ENCODE data around the gene IQGAP1. TPM values are rescaled to one million over a fixed set of nuclear protein-coding genes. Genes with fewer than 3 reads are reported as not detected.

Gene IQGAP1
- total RNA-seq, 1 experiment from 2014 or later: 72.4 TPM

GRCh38 chr15:90451053-90451850 lies 63.2 kb downstream of the IQGAP1 start:
- WGBS (ENCODE audit: extremely low coverage, insufficient read length, low lambda C conversion rate): no CpG with 5 or more reads among the region's 5 CpGs
- H3K4me1 Mint-ChIP-seq: peaks cover 17 to 20% of the 10 kb centered on the region in 2 experiments
- Histone ChIP-seq H3K79me1 (ENCODE audit: insufficient read depth, low read depth, low read length, poor library complexity, severe bottlenecking) (no peaks in the 10 kb centered on the region), H4K8ac (replicated peaks; ENCODE audit: insufficient read length, low read depth, low read length) (no peak overlapping the region), H3K27me3 (ENCODE audit: insufficient read depth, low read length) (no peaks in the 10 kb centered on the region), H3K23ac (ENCODE audit: insufficient read length, low read depth, low read length) (no peak overlapping the region), H3T11ph (ENCODE audit: low read length) (no peak overlapping the region), H3K9ac (ENCODE audit: extremely low read depth, insufficient read length, low read length) (no peak overlapping the region), H3K18ac (ENCODE audit: insufficient read length, low read depth, low read length) (no peak overlapping the region), H3K23me2 (ENCODE audit: insufficient read length, low read depth, low read length, poor library complexity, severe bottlenecking) (no peaks in the 10 kb centered on the region), H3K79me2 (ENCODE audit: insufficient read depth, low read length) (no peaks in the 10 kb centered on the region), H2BK20ac (ENCODE audit: low read depth, low read length, poor library complexity, severe bottlenecking) (no peak overlapping the region), H3K4ac (ENCODE audit: low read depth, low read length) (no peak overlapping the region), H3K9me3 (ENCODE audit: control insufficient read depth, low read depth, low read length) (no peaks in the 10 kb centered on the region), H2BK120ac (ENCODE audit: low read depth, low read length, poor library complexity, severe bottlenecking) (no peak overlapping the region), H3K56ac (ENCODE audit: insufficient read length, low read depth, low read length) (no peak overlapping the region), H4K91ac (ENCODE audit: insufficient read length, low read depth, low read length) (no peak overlapping the region), H4K5ac (ENCODE audit: insufficient read length, low read depth, low read length) (no peak overlapping the region), H3K14ac (ENCODE audit: insufficient read depth, low read length) (no peak overlapping the region), H3K27ac (ENCODE audit: insufficient read length, low read depth, low read length) (no peak overlapping the region), H2BK5ac (ENCODE audit: insufficient read length, low read length) (no peak overlapping the region), H4K20me1 (ENCODE audit: control insufficient read depth, insufficient read depth, insufficient read length) (no peaks in the 10 kb centered on the region), H3K4me2 (ENCODE audit: insufficient read depth, insufficient read length, low read length) (no peak overlapping the region), H3K4me1 (ENCODE audit: insufficient read depth, low read length) (peaks cover 3% of the 10 kb centered on the region; the same call in 1 of the 2 replicates), H2BK15ac (ENCODE audit: low read depth, low read length) (no peak overlapping the region), H2AK5ac (ENCODE audit: insufficient read length, low read length) (no peak overlapping the region), H2AFZ (ENCODE audit: low read length) (no peak overlapping the region), H2BK12ac (ENCODE audit: insufficient read length, low read depth, low read length) (no peak overlapping the region)
- H3K4me3 Mint-ChIP-seq: no peak overlapping the region
- H3K36me3 Mint-ChIP-seq (ENCODE audit: insufficient read depth in 1 of 3, low read depth in 3 of 3): peaks cover 12 to 62% (median 50%) of the 10 kb centered on the region in 3 experiments; a peak in 6 of 7 replicates
- TF ChIP-seq, protein P1, sequence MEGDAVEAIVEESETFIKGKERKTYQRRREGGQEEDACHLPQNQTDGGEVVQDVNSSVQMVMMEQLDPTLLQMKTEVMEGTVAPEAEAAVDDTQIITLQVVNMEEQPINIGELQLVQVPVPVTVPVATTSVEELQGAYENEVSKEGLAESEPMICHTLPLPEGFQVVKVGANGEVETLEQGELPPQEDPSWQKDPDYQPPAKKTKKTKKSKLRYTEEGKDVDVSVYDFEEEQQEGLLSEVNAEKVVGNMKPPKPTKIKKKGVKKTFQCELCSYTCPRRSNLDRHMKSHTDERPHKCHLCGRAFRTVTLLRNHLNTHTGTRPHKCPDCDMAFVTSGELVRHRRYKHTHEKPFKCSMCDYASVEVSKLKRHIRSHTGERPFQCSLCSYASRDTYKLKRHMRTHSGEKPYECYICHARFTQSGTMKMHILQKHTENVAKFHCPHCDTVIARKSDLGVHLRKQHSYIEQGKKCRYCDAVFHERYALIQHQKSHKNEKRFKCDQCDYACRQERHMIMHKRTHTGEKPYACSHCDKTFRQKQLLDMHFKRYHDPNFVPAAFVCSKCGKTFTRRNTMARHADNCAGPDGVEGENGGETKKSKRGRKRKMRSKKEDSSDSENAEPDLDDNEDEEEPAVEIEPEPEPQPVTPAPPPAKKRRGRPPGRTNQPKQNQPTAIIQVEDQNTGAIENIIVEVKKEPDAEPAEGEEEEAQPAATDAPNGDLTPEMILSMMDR (conservative IDR thresholded peaks at IDR 0.05): no peak
- no peaks in the 10 kb centered on the region for H3K9me3 Mint-ChIP-seq
- peak overlapping the region; percentile 24 to 77 (median 55); a peak in 6 of 7 replicates for H3K27ac Mint-ChIP-seq
- DNase-seq: peak; percentile 61
- no peaks in the 10 kb centered on the region for H3K27me3 Mint-ChIP-seq (ENCODE audit: low read depth)

Data from H9 (cell line).